ENCODE measurements around the gene DLG2. TPM values are rescaled to one million over a fixed set of nuclear protein-coding genes. Genes with fewer than 3 reads are reported as not detected.

Gene DLG2
- total RNA-seq, 1 donor from 2014 or later: 6.7 TPM

GRCh38 chr11:83895516-83895915 lies 1731.6 kb downstream of the DLG2 start:
- H3K9me3 Mint-ChIP-seq: peaks cover 7% of the 10 kb centered on the region
- H3K4me3 Mint-ChIP-seq: no peak overlapping the region
- no peak overlapping the region for H3K27ac Mint-ChIP-seq
- H3K36me3 Mint-ChIP-seq: no peaks in the 10 kb centered on the region
- H3K4me1 Mint-ChIP-seq: no peaks in the 10 kb centered on the region
- no peak for DNase-seq (ENCODE audit: low spot score in 2 of 2, unreplicated experiment in 2 of 2)
- TF ChIP-seq, protein P1, sequence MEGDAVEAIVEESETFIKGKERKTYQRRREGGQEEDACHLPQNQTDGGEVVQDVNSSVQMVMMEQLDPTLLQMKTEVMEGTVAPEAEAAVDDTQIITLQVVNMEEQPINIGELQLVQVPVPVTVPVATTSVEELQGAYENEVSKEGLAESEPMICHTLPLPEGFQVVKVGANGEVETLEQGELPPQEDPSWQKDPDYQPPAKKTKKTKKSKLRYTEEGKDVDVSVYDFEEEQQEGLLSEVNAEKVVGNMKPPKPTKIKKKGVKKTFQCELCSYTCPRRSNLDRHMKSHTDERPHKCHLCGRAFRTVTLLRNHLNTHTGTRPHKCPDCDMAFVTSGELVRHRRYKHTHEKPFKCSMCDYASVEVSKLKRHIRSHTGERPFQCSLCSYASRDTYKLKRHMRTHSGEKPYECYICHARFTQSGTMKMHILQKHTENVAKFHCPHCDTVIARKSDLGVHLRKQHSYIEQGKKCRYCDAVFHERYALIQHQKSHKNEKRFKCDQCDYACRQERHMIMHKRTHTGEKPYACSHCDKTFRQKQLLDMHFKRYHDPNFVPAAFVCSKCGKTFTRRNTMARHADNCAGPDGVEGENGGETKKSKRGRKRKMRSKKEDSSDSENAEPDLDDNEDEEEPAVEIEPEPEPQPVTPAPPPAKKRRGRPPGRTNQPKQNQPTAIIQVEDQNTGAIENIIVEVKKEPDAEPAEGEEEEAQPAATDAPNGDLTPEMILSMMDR (IDR thresholded peaks at IDR 0.05; ENCODE audit: unreplicated experiment): no peak
- H3K27me3 Mint-ChIP-seq (ENCODE audit: low read depth): peaks cover 4% of the 10 kb centered on the region

GRCh38 chr11:83881428-83881827 lies 1745.7 kb downstream of the DLG2 start:
- TF ChIP-seq, protein P1 (IDR thresholded peaks at IDR 0.05; ENCODE audit: unreplicated experiment): no peak
- Mint-ChIP-seq H3K27me3 (ENCODE audit: low read depth) (peaks cover 3% of the 10 kb centered on the region), H3K36me3 (no peaks in the 10 kb centered on the region), H3K27ac (no peak overlapping the region), H3K9me3 (peaks cover 3% of the 10 kb centered on the region), H3K4me1 (no peaks in the 10 kb centered on the region), H3K4me3 (no peak overlapping the region)
- no peak for DNase-seq (ENCODE audit: low spot score in 2 of 2, unreplicated experiment in 2 of 2)

DNA sequence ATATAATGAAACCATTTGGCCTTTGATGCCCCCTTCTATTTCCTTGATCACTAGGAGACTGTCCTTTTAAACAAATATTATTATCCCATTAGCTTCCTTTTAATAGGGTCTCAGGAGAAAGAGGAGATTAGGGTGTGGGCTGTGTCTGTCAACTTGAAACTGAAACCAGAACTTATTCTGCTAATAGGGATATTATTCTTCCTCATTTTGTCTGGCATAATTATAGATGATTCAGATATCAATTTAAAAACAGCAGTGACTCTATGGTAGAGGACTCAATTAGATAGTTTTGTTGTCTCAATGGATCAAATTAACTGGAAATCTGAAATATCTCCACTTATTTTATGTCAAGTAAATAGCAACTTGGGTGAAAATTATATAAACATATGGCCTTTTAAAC lies 1756.1 kb downstream of the DLG2 start:
- no peak overlapping the region for H3K4me3 Mint-ChIP-seq
- no peaks in the 10 kb centered on the region for H3K36me3 Mint-ChIP-seq

GRCh38 chr11:83866655-83867054 lies 1760.5 kb downstream of the DLG2 start:
- Mint-ChIP-seq H3K27me3 (ENCODE audit: low read depth) (no peaks in the 10 kb centered on the region), H3K9me3 (no peaks in the 10 kb centered on the region), H3K4me3 (no peak overlapping the region), H3K27ac (no peak overlapping the region), H3K4me1 (peaks cover 24% of the 10 kb centered on the region), H3K36me3 (no peaks in the 10 kb centered on the region)
- DNase-seq (ENCODE audit: low spot score in 2 of 2, unreplicated experiment in 2 of 2): no peak
- TF ChIP-seq, protein P1 (IDR thresholded peaks at IDR 0.05; ENCODE audit: unreplicated experiment): no peak

More for the DNA sequence above, 1756.1 kb downstream of the DLG2 start:
- H3K4me1 Mint-ChIP-seq: peaks cover 3% of the 10 kb centered on the region
- no peaks in the 10 kb centered on the region for H3K9me3 Mint-ChIP-seq
- H3K27me3 Mint-ChIP-seq (ENCODE audit: low read depth): no peaks in the 10 kb centered on the region
- H3K27ac Mint-ChIP-seq: no peak overlapping the region
- no peak for DNase-seq (ENCODE audit: low spot score in 2 of 2, unreplicated experiment in 2 of 2)
- TF ChIP-seq, protein P1 (IDR thresholded peaks at IDR 0.05; ENCODE audit: unreplicated experiment): no peak

DNA sequence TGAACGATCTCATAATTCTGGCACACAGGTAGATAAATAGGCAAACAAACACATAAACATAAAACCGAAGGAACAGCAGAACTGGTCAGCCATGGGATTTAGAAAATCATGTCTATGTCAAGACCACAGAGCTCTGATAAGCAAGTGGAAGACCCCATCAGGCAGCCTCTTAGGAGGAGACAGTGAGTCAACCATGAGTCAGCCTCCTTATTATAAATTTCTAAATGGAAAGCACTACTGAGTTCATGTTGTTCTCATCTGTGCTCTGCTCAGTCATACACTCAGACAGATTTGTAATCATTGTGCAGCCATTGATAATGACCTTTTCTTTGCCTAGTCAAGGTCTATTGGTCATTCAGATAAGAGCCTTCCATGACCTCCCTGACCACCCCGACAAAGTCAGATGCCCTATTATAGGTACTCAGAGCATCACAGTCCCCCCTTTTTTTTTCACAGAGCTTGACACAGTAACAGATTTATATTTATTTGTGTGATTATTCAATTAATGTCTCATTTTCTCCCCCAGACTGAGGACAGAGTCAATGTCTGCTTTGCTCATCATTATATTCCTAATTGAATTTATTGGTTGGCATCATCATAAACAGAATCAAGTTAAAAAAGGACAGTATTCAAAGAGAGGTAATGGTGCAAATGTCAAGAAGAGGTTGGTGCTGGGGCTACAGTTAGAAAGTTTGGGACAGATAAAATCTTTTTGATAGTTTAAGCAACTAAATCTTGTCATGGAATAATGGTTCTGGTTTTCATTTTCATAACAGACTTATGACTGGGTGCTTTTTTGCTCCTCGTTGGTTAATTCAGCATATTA lies 1761.3 kb downstream of the DLG2 start:
- Mint-ChIP-seq H3K27me3 (ENCODE audit: low read depth) (no peaks in the 10 kb centered on the region), H3K4me3 (no peak overlapping the region), H3K27ac (peak overlapping the region; percentile 26), H3K9me3 (peaks cover 7% of the 10 kb centered on the region), H3K36me3 (no peaks in the 10 kb centered on the region), H3K4me1 (peaks cover 24% of the 10 kb centered on the region)
- TF ChIP-seq, protein P1 (IDR thresholded peaks at IDR 0.05; ENCODE audit: unreplicated experiment): no peak
- no peak for DNase-seq (ENCODE audit: low spot score in 2 of 2, unreplicated experiment in 2 of 2)

Measured in mesothelial cell of epicardium (in vitro differentiated cells).